OCI-LY3 (cell line): ENCODE data around the gene SMC3.
"Not testable (repeated sequence)": the region's sequence is repeated elsewhere in the genome, so short reads cannot be mapped to it uniquely, and the experiment has no call there.

ENCODE experiments used
- H2AFZ ChIP-seq: fragments of 200-600, 300-600 bp; shearing (Covaris generic); 2 replicates; pipeline ENCODE4 v1.6.0; 2014; ENCODE audit warnings: antibody characterized with exemption, low read depth, low read length
- H3K27ac ChIP-seq: fragments of 200-600, 300-600 bp; sonication (generic); 2 replicates; pipeline ENCODE4 v1.5.1; 2014; ENCODE audit warnings: mild to moderate bottlenecking, low read length, moderate library complexity, mixed read lengths
- H3K27me3 ChIP-seq: fragments of 200-600, 300-600 bp; sonication (generic); 2 replicates; pipeline ENCODE4 v1.6.1; 2014; ENCODE audit warnings: low read depth, low read length, mixed read lengths
- H3K36me3 ChIP-seq: fragments of 200-600, 300-600 bp; sonication (generic); replicated peaks from 2 replicates; pipeline ENCODE3; 2014; ENCODE audit warnings: low read depth, low read length, mixed read lengths
- H3K4me1 ChIP-seq: fragments of 300-600, 200-600 bp; sonication (generic); 2 replicates; pipeline ENCODE4 v1.6.1; 2014; ENCODE audit warnings: low read length, mixed read lengths
- H3K4me2 ChIP-seq: fragments of 200-600, 300-600 bp; sonication (generic); 2 replicates; pipeline ENCODE4 v1.6.1; 2014; ENCODE audit warnings: low read length, mixed read lengths
- H3K4me3 ChIP-seq: fragments of 300-600, 200-600 bp; sonication (generic); 2 replicates; pipeline ENCODE4 v1.5.1; 2014; ENCODE audit warnings: antibody characterized with exemption, mild to moderate bottlenecking, low read length, moderate library complexity
- H3K79me2 ChIP-seq: fragments of 300-600, 200-600 bp; shearing (Covaris generic); 2 replicates; pipeline ENCODE4 v1.6.1; 2014; ENCODE audit warnings: mild to moderate bottlenecking, low read length, mixed read lengths
- H3K9ac ChIP-seq: fragments of 300-600, 200-600 bp; shearing (Covaris generic); 2 replicates; pipeline ENCODE4 v1.6.0; 2014; ENCODE audit warnings: mild to moderate bottlenecking, low read length, moderate library complexity
- H3K9me3 ChIP-seq: fragments of 200-600, 300-600 bp; shearing (Covaris generic); 2 replicates; pipeline ENCODE4 v1.6.1; 2014; ENCODE audit warnings: low read length, mixed read lengths; ENCODE audit not compliant: insufficient read depth
- H4K20me1 ChIP-seq: fragments of 200-600, 300-600 bp; sonication (generic); 2 replicates; pipeline ENCODE4 v1.6.1; 2016; ENCODE audit warnings: low read length, mixed read lengths; ENCODE audit not compliant: insufficient read depth
- EZH2phosphoT487 ChIP-seq: fragments of 200-600 bp; shearing (Covaris generic); IDR thresholded peaks from 2 replicates; pipeline ENCODE4 v1.6.1; 2018; ENCODE audit warnings: antibody characterized with exemption, mixed run types, low read depth
- TF ChIP-seq, protein P1 (sequence below): fragments of 200-600, 300-600 bp; sonication (generic); IDR thresholded peaks from 2 replicates; pipeline ENCODE4 v1.5.1; 2014; ENCODE audit warnings: antibody characterized with exemption, low read length, low read depth

SMC3 gene

GRCh38 chr10:110619514-110620397, 52.3 kb downstream of the SMC3 start:
- H3K79me2 ChIP-seq, result no peaks in the 10 kb centered on the region
- H3K9me3 ChIP-seq, result no peaks in the 10 kb centered on the region
- no peak overlapping the region for H3K4me3 ChIP-seq
- H3K4me2 ChIP-seq, result no peak overlapping the region
- H2AFZ ChIP-seq, result no peak overlapping the region
- no peaks in the 10 kb centered on the region; the same call in 1 of the 2 replicates for H3K27me3 ChIP-seq
- H3K9ac ChIP-seq, result no peak overlapping the region
- H3K27ac ChIP-seq, result no peak overlapping the region
- TF ChIP-seq EZH2phosphoT487, result no peak
- TF ChIP-seq, protein P1, sequence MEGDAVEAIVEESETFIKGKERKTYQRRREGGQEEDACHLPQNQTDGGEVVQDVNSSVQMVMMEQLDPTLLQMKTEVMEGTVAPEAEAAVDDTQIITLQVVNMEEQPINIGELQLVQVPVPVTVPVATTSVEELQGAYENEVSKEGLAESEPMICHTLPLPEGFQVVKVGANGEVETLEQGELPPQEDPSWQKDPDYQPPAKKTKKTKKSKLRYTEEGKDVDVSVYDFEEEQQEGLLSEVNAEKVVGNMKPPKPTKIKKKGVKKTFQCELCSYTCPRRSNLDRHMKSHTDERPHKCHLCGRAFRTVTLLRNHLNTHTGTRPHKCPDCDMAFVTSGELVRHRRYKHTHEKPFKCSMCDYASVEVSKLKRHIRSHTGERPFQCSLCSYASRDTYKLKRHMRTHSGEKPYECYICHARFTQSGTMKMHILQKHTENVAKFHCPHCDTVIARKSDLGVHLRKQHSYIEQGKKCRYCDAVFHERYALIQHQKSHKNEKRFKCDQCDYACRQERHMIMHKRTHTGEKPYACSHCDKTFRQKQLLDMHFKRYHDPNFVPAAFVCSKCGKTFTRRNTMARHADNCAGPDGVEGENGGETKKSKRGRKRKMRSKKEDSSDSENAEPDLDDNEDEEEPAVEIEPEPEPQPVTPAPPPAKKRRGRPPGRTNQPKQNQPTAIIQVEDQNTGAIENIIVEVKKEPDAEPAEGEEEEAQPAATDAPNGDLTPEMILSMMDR, result no peak
- H3K36me3 ChIP-seq, result no peaks in the 10 kb centered on the region
- no peaks in the 10 kb centered on the region for H4K20me1 ChIP-seq
- H3K4me1 ChIP-seq, result no peaks in the 10 kb centered on the region

- H3K4me1 ChIP-seq, result no peaks in the 10 kb centered on the region
- H3K9me3 ChIP-seq, result no peaks in the 10 kb centered on the region
- H3K9ac ChIP-seq, result no peak overlapping the region
- H3K4me2 ChIP-seq, result no peak overlapping the region
- no peak overlapping the region for H2AFZ ChIP-seq
- no peak overlapping the region for H3K27ac ChIP-seq
- H3K4me3 ChIP-seq, result no peak overlapping the region
- no peaks in the 10 kb centered on the region; the same call in 1 of the 2 replicates for H3K27me3 ChIP-seq
- H3K79me2 ChIP-seq, result no peaks in the 10 kb centered on the region
- no peaks in the 10 kb centered on the region for H3K36me3 ChIP-seq
- no peaks in the 10 kb centered on the region for H4K20me1 ChIP-seq
- TF ChIP-seq, protein P1, result no peak
- TF ChIP-seq EZH2phosphoT487, result no peak
These were observed 52.9 kb downstream of the SMC3 start for GRCh38 chr10:110620398-110620719.

GRCh38 chr10:110623316-110623715, 55.8 kb downstream of the SMC3 start:
- not testable (repeated sequence) for H3K9ac ChIP-seq, H3K79me2 ChIP-seq, H3K27ac ChIP-seq, H3K27me3 ChIP-seq, H2AFZ ChIP-seq, H3K4me3 ChIP-seq, H3K9me3 ChIP-seq, H4K20me1 ChIP-seq, H3K4me1 ChIP-seq, H3K4me2 ChIP-seq, H3K36me3 ChIP-seq

- H3K9me3 ChIP-seq, result no peaks in the 10 kb centered on the region
- H4K20me1 ChIP-seq, result no peaks in the 10 kb centered on the region
- no peaks in the 10 kb centered on the region for H3K4me1 ChIP-seq
- no peak overlapping the region for H3K4me3 ChIP-seq
- no peaks in the 10 kb centered on the region for H3K79me2 ChIP-seq
- TF ChIP-seq, protein P1, result no peak
- no peak for TF ChIP-seq EZH2phosphoT487
- no peaks in the 10 kb centered on the region for H3K36me3 ChIP-seq
- H3K4me2 ChIP-seq, result no peak overlapping the region
- no peak overlapping the region for H3K27ac ChIP-seq
- H3K9ac ChIP-seq, result no peak overlapping the region
- no peaks in the 10 kb centered on the region; the same call in 1 of the 2 replicates for H3K27me3 ChIP-seq
- no peak overlapping the region for H2AFZ ChIP-seq
These were observed 57.9 kb downstream of the SMC3 start for GRCh38 chr10:110625356-110625894.
